ENCODE results near the gene GPA33.

DNA sequence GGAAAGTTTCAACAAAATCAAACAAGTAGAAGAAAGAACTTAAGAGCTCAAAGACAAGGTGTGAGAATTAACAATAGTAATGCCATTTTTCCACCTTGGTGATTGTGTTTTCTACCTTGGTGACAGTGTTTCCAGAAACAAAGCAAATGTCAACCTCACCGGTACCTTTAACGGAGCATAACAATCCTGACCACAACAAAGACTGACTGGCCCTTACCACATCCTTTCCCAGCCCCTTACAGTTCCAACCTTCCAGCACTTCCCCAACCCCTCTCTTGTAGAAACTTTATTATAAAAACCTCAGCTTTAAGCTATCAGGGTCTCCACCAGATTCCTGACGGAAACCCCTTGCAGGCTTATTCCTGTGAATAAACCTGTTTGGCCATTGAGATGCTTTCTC is 20.4 kb upstream of the GPA33 start:
- TF ChIP-seq RAD21 (conservative IDR thresholded peaks at IDR 0.05 in 1 of 2, IDR thresholded peaks at IDR 0.05 in 1 of 2) (no peak), RNF2 (IDR thresholded peaks at IDR 0.05; ENCODE audit: borderline replicate concordance, low read depth) (no peak), POLR2A (IDR thresholded peaks at IDR 0.05; ENCODE audit: low read length) (no peak), CEBPB (IDR thresholded peaks at IDR 0.05) (no peak), HOXA7 (CRISPR knock-in tag; IDR thresholded peaks at IDR 0.05) (no peak), ESRRA (IDR thresholded peaks at IDR 0.05; ENCODE audit: borderline replicate concordance, low read length) (no peak), RCOR1 (IDR thresholded peaks at IDR 0.05; ENCODE audit: low read depth, low read length) (no peak), CHD2 (IDR thresholded peaks at IDR 0.05; ENCODE audit: low read length, partially characterized antibody) (no peak)
- TF ChIP-seq, protein P1, sequence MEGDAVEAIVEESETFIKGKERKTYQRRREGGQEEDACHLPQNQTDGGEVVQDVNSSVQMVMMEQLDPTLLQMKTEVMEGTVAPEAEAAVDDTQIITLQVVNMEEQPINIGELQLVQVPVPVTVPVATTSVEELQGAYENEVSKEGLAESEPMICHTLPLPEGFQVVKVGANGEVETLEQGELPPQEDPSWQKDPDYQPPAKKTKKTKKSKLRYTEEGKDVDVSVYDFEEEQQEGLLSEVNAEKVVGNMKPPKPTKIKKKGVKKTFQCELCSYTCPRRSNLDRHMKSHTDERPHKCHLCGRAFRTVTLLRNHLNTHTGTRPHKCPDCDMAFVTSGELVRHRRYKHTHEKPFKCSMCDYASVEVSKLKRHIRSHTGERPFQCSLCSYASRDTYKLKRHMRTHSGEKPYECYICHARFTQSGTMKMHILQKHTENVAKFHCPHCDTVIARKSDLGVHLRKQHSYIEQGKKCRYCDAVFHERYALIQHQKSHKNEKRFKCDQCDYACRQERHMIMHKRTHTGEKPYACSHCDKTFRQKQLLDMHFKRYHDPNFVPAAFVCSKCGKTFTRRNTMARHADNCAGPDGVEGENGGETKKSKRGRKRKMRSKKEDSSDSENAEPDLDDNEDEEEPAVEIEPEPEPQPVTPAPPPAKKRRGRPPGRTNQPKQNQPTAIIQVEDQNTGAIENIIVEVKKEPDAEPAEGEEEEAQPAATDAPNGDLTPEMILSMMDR (IDR thresholded peaks at IDR 0.05): no peak
